HepG2 (cell line): ENCODE data around the gene PLPP3. TPM values are rescaled to one million over a fixed set of nuclear protein-coding genes. Genes with fewer than 3 reads are reported as not detected.

ENCODE experiments used
- CSRNP2 ChIP-seq: sonication (generic); formaldehyde crosslinking; conservative IDR thresholded peaks from 2 replicates; pipeline ENCODE4 v1.8.0; 2022; ENCODE audit warnings: low read depth, missing genetic modification reagents
- FOXK1 ChIP-seq: sonication (generic); formaldehyde crosslinking; IDR thresholded peaks from 2 replicates; pipeline ENCODE4 v1.4.0; 2020; ENCODE audit warnings: low read depth, missing genetic modification reagents, borderline replicate concordance
- FOXP4 ChIP-seq: sonication (generic); formaldehyde crosslinking; IDR thresholded peaks from 2 replicates; pipeline ENCODE4 v1.4.0; 2020; ENCODE audit warnings: missing genetic modification reagents
- GTF3A ChIP-seq: sonication (generic); formaldehyde crosslinking; conservative IDR thresholded peaks from 2 replicates; pipeline ENCODE4 v1.4.0; 2020; ENCODE audit warnings: mild to moderate bottlenecking, missing genetic modification reagents
- KDM2A ChIP-seq: sonication (generic); formaldehyde crosslinking; IDR thresholded peaks from 2 replicates; pipeline ENCODE4 v1.4.0; 2020; ENCODE audit warnings: low read depth, missing genetic modification reagents, borderline replicate concordance
- MIXL1 ChIP-seq: IDR thresholded peaks from 2 replicates; pipeline ENCODE4 v1.6.1; 2016
- MYNN ChIP-seq: sonication (generic); formaldehyde crosslinking; IDR thresholded peaks from 2 replicates; pipeline ENCODE4 v1.4.0; 2020; ENCODE audit warnings: mild to moderate bottlenecking, low read depth, missing genetic modification reagents
- MYPOP ChIP-seq: sonication (generic); formaldehyde crosslinking; IDR thresholded peaks from 2 replicates; pipeline ENCODE4 v1.8.1; 2023; ENCODE audit warnings: mild to moderate bottlenecking, moderate library complexity, missing genetic modification reagents
- PHF5A ChIP-seq: IDR thresholded peaks from one replicate; pipeline ENCODE4 v1.6.1; 2018; ENCODE audit warnings: low read depth, missing genetic modification reagents; ENCODE audit not compliant: unreplicated experiment
- POLR2A ChIP-seq, 2 experiments: IDR thresholded peaks; 2 replicates each; pipeline ENCODE4 v1.6.1; 2011; ENCODE audit warnings: low read depth in 2 of 2, low read length in 2 of 2, mild to moderate bottlenecking in 1 of 2, moderate library complexity in 1 of 2; ENCODE audit not compliant: insufficient read depth in 1 of 2
- PRPF4 ChIP-seq: fragments of 200-400 bp; formaldehyde crosslinking; IDR thresholded peaks from 2 replicates; pipeline ENCODE4 v1.6.1; 2016; ENCODE audit warnings: low read length, low read depth; ENCODE audit not compliant: poor library complexity, severe bottlenecking
- RBM39 ChIP-seq: fragments of 200-400 bp; formaldehyde crosslinking; IDR thresholded peaks from one replicate; pipeline ENCODE4 v1.6.1; 2018; ENCODE audit warnings: antibody characterized with exemption, mild to moderate bottlenecking, low read depth, low read length; ENCODE audit not compliant: poor library complexity, severe bottlenecking
- RFX3 ChIP-seq: IDR thresholded peaks from 2 replicates; pipeline ENCODE4 v1.6.1; 2016; ENCODE audit warnings: missing biosample characterization, missing genetic modification reagents
- THAP8 ChIP-seq: sonication (generic); formaldehyde crosslinking; IDR thresholded peaks from 2 replicates; pipeline ENCODE4 v1.5.1; 2020; ENCODE audit warnings: missing genetic modification reagents, mild to moderate bottlenecking, borderline replicate concordance
- TRIM24 ChIP-seq: sonication (generic); formaldehyde crosslinking; IDR thresholded peaks from 2 replicates; pipeline ENCODE4 v1.8.0; 2022; ENCODE audit warnings: mild to moderate bottlenecking, missing genetic modification reagents
- ZNF382 ChIP-seq: sonication (generic); formaldehyde crosslinking; IDR thresholded peaks from 2 replicates; pipeline ENCODE4 v1.5.0; 2020; ENCODE audit warnings: missing genetic modification reagents, mild to moderate bottlenecking, borderline replicate concordance
- ZNF576 ChIP-seq: sonication (generic); formaldehyde crosslinking; IDR thresholded peaks from 2 replicates; pipeline ENCODE4 v1.4.0; 2020; ENCODE audit warnings: mild to moderate bottlenecking, missing genetic modification reagents
- polyA plus RNA-seq, 8 experiments: library from polyadenylated mRNA; depleted of rRNA in 3 of 8; stranded (reverse) in 7 of 8; unstranded in 1 of 8; fragments of >200 nt; fragmentation: Illumina TruSeq in 4 of 8; extraction: Trizol in 4 of 8; gene quantifications; 2 replicates each; pipeline versions ENCODE4 v1.2.1 to v1.2.3, GENCODE V29; 2011 to 2016; ENCODE audit warnings: low read depth in 4 of 8, missing spikeins in 1 of 8, mixed read lengths in 1 of 8; ENCODE audit not compliant: insufficient read depth in 1 of 8
- total RNA-seq, 5 experiments: library from RNA; depleted of rRNA; stranded (reverse); fragments of >200 nt; fragmentation: Illumina TruSeq; extraction: Trizol; gene quantifications; 2 replicates each; pipeline ENCODE4 v1.2.3, GENCODE V29; 2016; ENCODE audit warnings: low read depth in 1 of 5
- TF ChIP-seq, protein P1 (sequence below): sonication (generic); formaldehyde crosslinking; IDR thresholded peaks from 2 replicates; pipeline ENCODE4 v1.4.0; 2020; ENCODE audit warnings: missing genetic modification reagents

PLPP3 gene
- total and polyA plus RNA-seq, 2 of the 13 experiments (the other 11 are each of a cell fraction or from before 2014, with no cell fraction given): 49.7 to 65.8 TPM

DNA sequence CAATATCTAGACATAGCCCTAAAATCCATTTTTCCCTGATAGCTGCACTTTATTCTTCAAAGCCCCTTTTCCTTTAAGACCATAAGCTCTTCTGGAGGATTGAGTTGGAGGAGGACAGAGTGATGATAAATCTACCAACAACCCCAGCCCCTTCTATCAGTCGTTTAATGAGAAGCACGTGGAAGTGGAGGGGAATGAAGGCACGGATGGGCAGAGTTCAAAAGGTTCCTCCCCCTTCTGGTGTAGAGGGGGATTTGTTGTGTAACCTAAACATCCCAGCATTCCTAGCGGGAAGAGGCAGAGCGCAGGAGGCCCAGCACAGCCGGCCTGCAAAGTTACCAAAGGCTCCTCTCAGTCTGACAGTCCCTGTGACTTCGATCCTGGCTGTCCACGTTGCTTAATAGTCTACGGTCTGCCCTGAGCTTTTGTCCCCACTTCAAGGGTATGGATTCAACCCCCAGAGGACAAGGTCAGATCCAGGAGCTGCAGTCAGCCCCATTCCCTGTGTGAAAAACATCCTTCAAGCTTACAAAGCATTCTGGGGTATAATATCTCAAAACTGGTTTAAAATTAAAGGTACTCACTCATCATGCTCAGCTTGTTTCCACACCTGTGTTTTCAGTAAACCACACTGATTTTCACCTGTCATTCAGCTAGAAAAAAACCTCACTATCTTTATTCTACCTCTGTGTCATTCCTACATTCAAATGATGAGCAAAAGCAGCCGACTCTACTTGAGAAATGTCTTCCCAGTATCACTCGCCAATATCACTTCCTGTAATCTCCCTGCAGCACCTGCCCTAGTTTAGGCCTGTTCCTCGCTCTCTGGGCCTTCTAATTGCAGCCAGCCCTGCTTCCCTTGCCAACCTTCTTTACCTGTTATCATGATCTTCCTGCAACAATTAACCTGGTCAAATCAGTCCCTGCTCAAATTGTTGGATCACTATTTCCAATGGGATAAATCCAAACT, 117.9 kb downstream of the PLPP3 start (continued):
- TF ChIP-seq MYNN (CRISPR knock-in tag) (no peak), PHF5A (CRISPR knock-in tag) (peak; percentile 39), PRPF4 (no peak), ZNF576 (CRISPR knock-in tag) (no peak), POLR2A (IDR thresholded peaks at IDR 0.05; ENCODE audit: insufficient read depth in 1 of 2, low read depth in 2 of 2, low read length in 2 of 2) (peak in 1 of 2 experiments; percentile 62; a peak in 2 of 4 replicates), TRIM24 (CRISPR knock-in tag) (peak; percentile 46; the same call in 1 of the 2 replicates), GTF3A (no peak), RBM39 (no peak), RFX3 (CRISPR knock-in tag) (no peak), FOXP4 (CRISPR knock-in tag) (peak; percentile 79), THAP8 (CRISPR knock-in tag) (no peak), CSRNP2 (CRISPR knock-in tag) (no peak), KDM2A (CRISPR knock-in tag) (peak; percentile 66), MYPOP (CRISPR knock-in tag) (peak; percentile 90), MIXL1 (CRISPR knock-in tag) (peak; percentile 97), FOXK1 (peak; percentile 61; the same call in 1 of the 2 replicates), ZNF382 (CRISPR knock-in tag) (no peak)
- TF ChIP-seq, protein P1, sequence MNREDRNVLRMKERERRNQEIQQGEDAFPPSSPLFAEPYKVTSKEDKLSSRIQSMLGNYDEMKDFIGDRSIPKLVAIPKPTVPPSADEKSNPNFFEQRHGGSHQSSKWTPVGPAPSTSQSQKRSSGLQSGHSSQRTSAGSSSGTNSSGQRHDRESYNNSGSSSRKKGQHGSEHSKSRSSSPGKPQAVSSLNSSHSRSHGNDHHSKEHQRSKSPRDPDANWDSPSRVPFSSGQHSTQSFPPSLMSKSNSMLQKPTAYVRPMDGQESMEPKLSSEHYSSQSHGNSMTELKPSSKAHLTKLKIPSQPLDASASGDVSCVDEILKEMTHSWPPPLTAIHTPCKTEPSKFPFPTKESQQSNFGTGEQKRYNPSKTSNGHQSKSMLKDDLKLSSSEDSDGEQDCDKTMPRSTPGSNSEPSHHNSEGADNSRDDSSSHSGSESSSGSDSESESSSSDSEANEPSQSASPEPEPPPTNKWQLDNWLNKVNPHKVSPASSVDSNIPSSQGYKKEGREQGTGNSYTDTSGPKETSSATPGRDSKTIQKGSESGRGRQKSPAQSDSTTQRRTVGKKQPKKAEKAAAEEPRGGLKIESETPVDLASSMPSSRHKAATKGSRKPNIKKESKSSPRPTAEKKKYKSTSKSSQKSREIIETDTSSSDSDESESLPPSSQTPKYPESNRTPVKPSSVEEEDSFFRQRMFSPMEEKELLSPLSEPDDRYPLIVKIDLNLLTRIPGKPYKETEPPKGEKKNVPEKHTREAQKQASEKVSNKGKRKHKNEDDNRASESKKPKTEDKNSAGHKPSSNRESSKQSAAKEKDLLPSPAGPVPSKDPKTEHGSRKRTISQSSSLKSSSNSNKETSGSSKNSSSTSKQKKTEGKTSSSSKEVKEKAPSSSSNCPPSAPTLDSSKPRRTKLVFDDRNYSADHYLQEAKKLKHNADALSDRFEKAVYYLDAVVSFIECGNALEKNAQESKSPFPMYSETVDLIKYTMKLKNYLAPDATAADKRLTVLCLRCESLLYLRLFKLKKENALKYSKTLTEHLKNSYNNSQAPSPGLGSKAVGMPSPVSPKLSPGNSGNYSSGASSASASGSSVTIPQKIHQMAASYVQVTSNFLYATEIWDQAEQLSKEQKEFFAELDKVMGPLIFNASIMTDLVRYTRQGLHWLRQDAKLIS: no peak
